ENCODE data around the gene GBE1.

Gene GBE1

DNA sequence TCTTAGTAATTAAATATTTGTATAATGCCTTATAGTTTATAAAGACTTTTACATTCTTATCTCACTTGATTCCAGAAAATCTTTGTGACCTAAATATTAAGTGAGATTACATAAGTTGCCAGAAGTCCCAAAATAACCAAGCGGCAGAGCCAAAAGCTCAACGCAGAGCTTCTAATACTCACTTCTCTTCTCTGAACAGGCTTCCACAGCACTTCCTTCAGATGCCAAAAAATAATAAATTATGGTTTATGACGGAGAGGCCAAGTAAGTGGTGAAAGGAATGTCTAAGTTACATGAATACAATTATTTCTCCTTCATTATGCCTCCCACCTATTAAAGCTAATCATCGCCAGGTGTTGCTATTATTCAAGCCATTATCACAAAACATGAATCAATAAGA is 110.3 kb downstream of the GBE1 start:
- Histone ChIP-seq H4K20me1 (peaks cover 0 to 49% (median 0%) of the 10 kb centered on the region in 11 experiments; a peak in 7 of 22 replicates), H3K27ac (no peak overlapping the region), H3K27me3 (no peaks in the 10 kb centered on the region), H3K9me3 (replicated peaks in 1 of 11) (no peaks in the 10 kb centered on the region), H3K4me2 (no peak overlapping the region), H3K4me3 (no peak overlapping the region), H3K9ac (no peak overlapping the region), H3K36me3 (peaks cover 18 to 82% (median 41%) of the 10 kb centered on the region in 11 experiments; a peak in 21 of 22 replicates), H3K4me1 (no peaks in the 10 kb centered on the region)
- TF ChIP-seq Cebpa-rat (IDR thresholded peaks at IDR 0.05), result no peak

DNA sequence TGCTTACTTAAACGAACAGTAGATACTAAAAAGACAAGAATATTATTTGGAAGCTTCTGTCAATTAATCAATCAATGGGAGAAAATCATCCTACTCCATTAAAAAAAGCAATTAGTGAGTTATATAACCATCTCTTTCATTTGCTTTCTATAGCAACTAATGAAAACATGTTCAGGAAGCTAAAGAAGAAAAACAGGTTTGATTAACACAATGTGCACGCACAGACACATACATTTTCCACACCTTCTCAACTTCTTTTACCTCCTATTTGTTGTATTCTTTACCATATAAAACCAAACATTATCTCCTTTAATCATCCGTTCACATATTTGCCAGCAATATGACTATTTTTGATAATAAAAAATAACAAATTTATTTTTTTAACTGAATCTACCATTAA is 111.3 kb downstream of the GBE1 start:
- Histone ChIP-seq H3K4me1 (no peaks in the 10 kb centered on the region), H3K27ac (no peak overlapping the region), H3K9me3 (replicated peaks in 1 of 11) (no peaks in the 10 kb centered on the region), H3K27me3 (no peaks in the 10 kb centered on the region), H3K4me3 (no peak overlapping the region), H3K4me2 (no peak overlapping the region), H3K9ac (no peak overlapping the region), H3K36me3 (peaks cover 27 to 82% (median 46%) of the 10 kb centered on the region in 11 experiments; a peak in 21 of 22 replicates), H4K20me1 (peaks cover 0 to 39% (median 0%) of the 10 kb centered on the region in 11 experiments; a peak in 5 of 22 replicates)
- no peak for TF ChIP-seq Cebpa-rat (IDR thresholded peaks at IDR 0.05)

DNA sequence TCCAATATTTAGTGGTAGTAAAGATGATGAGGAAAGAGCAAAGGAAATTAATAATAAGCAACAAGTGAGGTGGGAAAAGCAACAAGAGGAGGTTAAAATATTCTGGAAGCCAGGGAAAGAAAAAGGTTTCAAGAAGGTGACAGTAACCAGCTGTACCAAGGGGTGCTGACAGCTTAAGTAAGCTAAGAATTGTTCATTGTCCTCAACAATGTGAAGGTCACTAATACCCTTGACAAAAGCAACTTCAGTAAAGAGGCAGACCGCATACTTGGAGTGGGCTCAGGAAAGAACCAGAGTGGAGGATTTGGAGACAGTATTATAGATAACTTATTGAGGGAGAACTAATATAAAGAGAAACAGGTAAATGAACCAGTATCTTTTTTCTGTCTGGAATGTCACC is 116.2 kb downstream of the GBE1 start:
- H3K4me1 ChIP-seq, result no peaks in the 10 kb centered on the region
- no peak overlapping the region for H3K4me3 ChIP-seq
- H3K9ac ChIP-seq, result no peak overlapping the region
- peaks cover 46 to 96% (median 65%) of the 10 kb centered on the region in 11 experiments for H3K36me3 ChIP-seq
- no peaks in the 10 kb centered on the region for H3K9me3 ChIP-seq (replicated peaks in 1 of 11)
- no peak overlapping the region for H3K27ac ChIP-seq
- H3K4me2 ChIP-seq, result no peak overlapping the region
- H3K27me3 ChIP-seq, result no peaks in the 10 kb centered on the region
- TF ChIP-seq Cebpa-rat (IDR thresholded peaks at IDR 0.05), result no peak
- H4K20me1 ChIP-seq, result peaks cover 0 to 30% (median 0%) of the 10 kb centered on the region in 11 experiments; a peak in 5 of 22 replicates

GRCh38 chr3:81643721-81644120 is 117.7 kb downstream of the GBE1 start:
- TF ChIP-seq Cebpa-rat (IDR thresholded peaks at IDR 0.05), result no peak
- Histone ChIP-seq H3K4me2 (no peak overlapping the region), H3K36me3 (peaks cover 45 to 96% (median 68%) of the 10 kb centered on the region in 11 experiments)

DNA sequence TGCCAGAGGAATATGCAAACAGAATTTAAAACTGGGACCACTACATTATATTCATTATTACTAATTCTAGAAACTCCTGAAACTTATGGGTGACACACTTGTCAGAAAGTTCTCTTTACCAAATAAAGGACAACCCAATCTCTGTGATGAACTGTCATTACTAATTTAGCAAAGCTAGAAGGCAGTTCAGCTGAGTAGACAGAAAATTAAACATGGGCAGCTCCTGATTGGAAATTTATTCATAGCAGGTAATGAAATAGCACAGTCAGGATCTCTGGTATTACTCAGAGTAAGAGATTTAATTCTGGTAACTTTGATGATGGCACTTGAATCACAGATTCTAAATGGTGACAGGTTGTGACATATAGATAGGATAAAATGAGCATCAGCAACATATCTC is 123.0 kb downstream of the GBE1 start:
- Histone ChIP-seq H3K9ac (no peak overlapping the region), H3K27me3 (no peaks in the 10 kb centered on the region), H3K4me2 (no peak overlapping the region), H3K4me1 (no peaks in the 10 kb centered on the region), H3K36me3 (peaks cover 27 to 86% (median 59%) of the 10 kb centered on the region in 11 experiments), H3K27ac (no peak overlapping the region), H3K4me3 (no peak overlapping the region), H3K9me3 (replicated peaks in 1 of 11) (no peaks in the 10 kb centered on the region), H4K20me1 (peaks cover 0 to 29% (median 0%) of the 10 kb centered on the region in 11 experiments; a peak in 3 of 22 replicates)
- no peak for TF ChIP-seq Cebpa-rat (IDR thresholded peaks at IDR 0.05)

More at GRCh38 chr3:81643721-81644120, 117.7 kb downstream of the GBE1 start:
- no peaks in the 10 kb centered on the region for H3K4me1 ChIP-seq
- no peak overlapping the region for H3K9ac ChIP-seq
- H3K27me3 ChIP-seq, result no peaks in the 10 kb centered on the region
- H4K20me1 ChIP-seq, result peaks cover 0 to 23% (median 0%) of the 10 kb centered on the region in 11 experiments; a peak in 5 of 22 replicates
- no peak overlapping the region for H3K27ac ChIP-seq
- no peaks in the 10 kb centered on the region for H3K9me3 ChIP-seq (replicated peaks in 1 of 11)
- H3K4me3 ChIP-seq, result no peak overlapping the region

GRCh38 chr3:81632659-81633058 is 128.8 kb downstream of the GBE1 start:
- H3K4me1 ChIP-seq, result no peaks in the 10 kb centered on the region
- H3K27me3 ChIP-seq, result no peaks in the 10 kb centered on the region
- TF ChIP-seq Cebpa-rat (IDR thresholded peaks at IDR 0.05), result no peak
- peaks cover 19 to 84% (median 64%) of the 10 kb centered on the region in 11 experiments; a peak in 21 of 22 replicates for H3K36me3 ChIP-seq
- H3K4me2 ChIP-seq, result no peak overlapping the region
- no peak overlapping the region for H3K9ac ChIP-seq
- peaks cover 0 to 20% (median 9%) of the 10 kb centered on the region in 11 experiments; a peak in 14 of 22 replicates for H3K9me3 ChIP-seq (replicated peaks in 1 of 11)
- H3K27ac ChIP-seq, result no peak overlapping the region
- no peak overlapping the region for H3K4me3 ChIP-seq
- H4K20me1 ChIP-seq, result peaks cover 0 to 14% (median 0%) of the 10 kb centered on the region in 11 experiments; a peak in 2 of 22 replicates

- Histone ChIP-seq H4K20me1 (peaks cover 0 to 47% (median 0%) of the 10 kb centered on the region in 11 experiments; a peak in 4 of 22 replicates), H3K4me2 (no peak overlapping the region), H3K36me3 (peaks cover 11 to 54% (median 37%) of the 10 kb centered on the region in 11 experiments; a peak in 19 of 22 replicates), H3K4me3 (no peak overlapping the region), H3K4me1 (no peaks in the 10 kb centered on the region), H3K27me3 (no peaks in the 10 kb centered on the region), H3K9ac (no peak overlapping the region), H3K27ac (no peak overlapping the region), H3K9me3 (replicated peaks in 1 of 11) (no peaks in the 10 kb centered on the region)
- TF ChIP-seq Cebpa-rat (IDR thresholded peaks at IDR 0.05), result no peak
These were observed 136.7 kb downstream of the GBE1 start for GRCh38 chr3:81624756-81625155.

DNA sequence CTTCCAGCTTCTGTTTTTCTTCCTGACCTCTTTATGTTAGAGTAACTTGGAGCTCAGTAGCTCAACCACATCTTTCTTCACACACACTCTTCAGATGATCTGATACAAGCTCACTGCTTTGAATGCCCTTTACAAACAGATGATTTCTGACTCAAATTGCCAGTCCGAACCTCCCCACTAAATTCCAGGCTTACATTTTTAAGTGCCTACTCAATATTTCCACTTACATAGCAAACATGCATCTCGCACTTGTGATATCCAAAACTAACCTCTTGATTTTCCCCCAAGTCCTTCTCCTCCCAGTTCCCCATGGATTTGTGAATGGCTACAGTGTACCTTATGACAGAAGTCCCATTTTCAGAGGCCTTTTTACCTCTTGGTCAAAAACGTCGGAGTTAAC is 139.1 kb downstream of the GBE1 start:
- Histone ChIP-seq H3K4me2 (no peak overlapping the region), H3K4me1 (no peaks in the 10 kb centered on the region), H3K4me3 (no peak overlapping the region), H3K27ac (no peak overlapping the region), H4K20me1 (peaks cover 0 to 47% (median 0%) of the 10 kb centered on the region in 11 experiments; a peak in 4 of 22 replicates), H3K36me3 (peaks cover 11 to 61% (median 39%) of the 10 kb centered on the region in 11 experiments; a peak in 18 of 22 replicates), H3K9ac (no peak overlapping the region), H3K27me3 (no peaks in the 10 kb centered on the region), H3K9me3 (replicated peaks in 1 of 11) (no peaks in the 10 kb centered on the region)
- no peak for TF ChIP-seq Cebpa-rat (IDR thresholded peaks at IDR 0.05)

GRCh38 chr3:81621277-81621676 is 140.2 kb downstream of the GBE1 start:
- Histone ChIP-seq H3K36me3 (peaks cover 11 to 55% (median 39%) of the 10 kb centered on the region in 11 experiments; a peak in 18 of 22 replicates), H3K9ac (no peak overlapping the region), H3K27ac (no peak overlapping the region), H3K4me3 (no peak overlapping the region), H3K27me3 (no peaks in the 10 kb centered on the region), H3K4me2 (no peak overlapping the region), H3K9me3 (replicated peaks in 1 of 11) (no peaks in the 10 kb centered on the region), H3K4me1 (no peaks in the 10 kb centered on the region), H4K20me1 (peaks cover 0 to 47% (median 0%) of the 10 kb centered on the region in 11 experiments; a peak in 4 of 22 replicates)
- TF ChIP-seq Cebpa-rat (IDR thresholded peaks at IDR 0.05), result no peak

DNA sequence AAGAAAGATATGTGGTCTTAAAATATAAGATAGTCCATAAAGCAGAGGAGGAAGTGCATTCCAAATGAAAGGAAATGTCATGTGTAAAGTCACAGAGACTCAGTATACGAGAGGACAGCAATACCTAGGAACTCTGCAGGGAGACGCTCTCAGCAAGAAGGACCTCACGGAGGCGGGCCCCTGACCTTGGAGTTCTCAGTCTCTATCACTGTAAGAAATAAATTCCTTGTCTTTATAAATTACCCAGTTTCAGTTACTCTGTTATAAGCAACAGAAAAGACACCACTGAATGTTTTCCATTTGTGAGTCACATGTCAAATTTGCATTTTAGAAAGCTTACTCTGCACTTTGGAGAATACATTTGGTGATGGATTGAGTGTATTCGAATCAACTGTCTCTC is 140.6 kb downstream of the GBE1 start:
- H3K9ac ChIP-seq, result no peak overlapping the region
- H3K27ac ChIP-seq, result no peak overlapping the region
- peaks cover 0 to 47% (median 0%) of the 10 kb centered on the region in 11 experiments; a peak in 4 of 22 replicates for H4K20me1 ChIP-seq
- H3K4me2 ChIP-seq, result no peak overlapping the region
- no peaks in the 10 kb centered on the region for H3K9me3 ChIP-seq (replicated peaks in 1 of 11)
- H3K4me1 ChIP-seq, result no peaks in the 10 kb centered on the region
- no peak overlapping the region for H3K4me3 ChIP-seq
- TF ChIP-seq Cebpa-rat (IDR thresholded peaks at IDR 0.05), result no peak
- no peaks in the 10 kb centered on the region for H3K27me3 ChIP-seq
- peaks cover 11 to 56% (median 38%) of the 10 kb centered on the region in 11 experiments; a peak in 18 of 22 replicates for H3K36me3 ChIP-seq
